NCI-H146 treated with DMSO at 0.1 percent for 48 hours (cell line): ENCODE data around the gene TMEM25.
"Not testable (repeated sequence)": the region's sequence is repeated elsewhere in the genome, so short reads cannot be mapped to it uniquely, and the experiment has no call there.

Experiments used
- DNase-seq: peaks from one replicate; lab custom pipeline; 2025; ENCODE audit not compliant: unreplicated experiment; lab: John Stamatoyannopoulos, UW

Gene TMEM25

DNA sequence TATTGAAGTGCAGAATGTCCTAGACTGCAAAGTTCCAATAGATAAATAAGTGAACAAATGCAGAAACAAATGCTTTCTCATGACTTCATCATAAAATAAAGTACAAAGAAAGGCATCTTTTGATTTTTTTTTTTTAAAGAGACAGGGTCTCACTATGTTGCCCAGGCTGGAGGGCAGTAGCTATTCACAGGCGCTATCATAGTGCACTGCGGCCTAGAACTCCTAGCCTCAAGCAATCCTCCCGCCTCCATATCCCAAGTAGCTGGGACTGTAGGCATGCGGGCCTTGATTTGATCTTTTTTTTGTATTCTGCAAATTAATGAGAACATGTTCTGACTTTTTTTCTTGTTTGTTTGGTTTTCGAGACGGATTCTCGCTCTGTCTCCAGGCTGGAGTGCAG is 43.6 kb downstream of the TMEM25 start:
- DNase-seq = no peak

DNA sequence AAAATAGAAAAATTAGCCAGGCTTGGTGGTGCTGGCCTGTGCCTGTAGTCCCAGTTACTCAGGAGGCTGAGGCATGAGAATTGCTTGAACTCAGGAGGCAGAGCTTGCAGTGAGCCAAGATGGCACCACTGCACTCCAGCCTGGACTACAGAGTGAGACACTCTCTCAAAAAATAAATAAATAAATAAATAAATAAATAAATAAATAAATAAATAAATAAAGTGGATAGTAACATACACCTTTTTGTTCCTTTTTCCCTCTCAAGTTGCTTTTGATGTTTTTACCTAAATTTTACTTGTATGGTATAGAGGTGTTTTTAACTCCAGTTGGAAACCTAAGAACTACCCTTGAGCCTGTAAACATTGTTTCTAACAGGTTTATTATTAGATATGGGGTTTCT is 47.0 kb downstream of the TMEM25 start:
- not testable (repeated sequence) for DNase-seq

DNA sequence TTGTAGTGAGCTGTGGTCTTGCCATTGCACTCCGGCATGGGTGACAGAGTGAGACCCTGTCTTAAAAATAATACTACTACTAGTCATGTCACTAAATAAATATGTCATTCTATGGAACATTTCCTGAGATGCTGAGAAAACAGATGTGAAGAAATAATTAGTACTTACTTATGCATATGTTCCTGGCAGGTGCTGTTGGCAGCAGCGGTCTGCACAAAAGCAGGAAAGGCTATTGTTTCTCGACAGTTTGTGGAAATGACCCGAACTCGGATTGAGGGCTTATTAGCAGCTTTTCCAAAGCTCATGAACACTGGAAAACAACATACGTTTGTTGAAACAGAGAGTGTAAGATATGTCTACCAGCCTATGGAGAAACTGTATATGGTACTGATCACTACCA is 50.1 kb downstream of the TMEM25 start:
- peak; percentile 26 for DNase-seq
